ENCODE measurements around the gene SATB1. TPM values are rescaled to one million over a fixed set of nuclear protein-coding genes. Genes with fewer than 3 reads are reported as not detected.

Gene SATB1
- total RNA-seq, 4 donors from 2014 or later = 17.3 to 82.1 (median 51.9) TPM

GRCh38 chr3:18385706-18386105, 39.4 kb downstream of the SATB1 start:
- TF ChIP-seq, protein P1, sequence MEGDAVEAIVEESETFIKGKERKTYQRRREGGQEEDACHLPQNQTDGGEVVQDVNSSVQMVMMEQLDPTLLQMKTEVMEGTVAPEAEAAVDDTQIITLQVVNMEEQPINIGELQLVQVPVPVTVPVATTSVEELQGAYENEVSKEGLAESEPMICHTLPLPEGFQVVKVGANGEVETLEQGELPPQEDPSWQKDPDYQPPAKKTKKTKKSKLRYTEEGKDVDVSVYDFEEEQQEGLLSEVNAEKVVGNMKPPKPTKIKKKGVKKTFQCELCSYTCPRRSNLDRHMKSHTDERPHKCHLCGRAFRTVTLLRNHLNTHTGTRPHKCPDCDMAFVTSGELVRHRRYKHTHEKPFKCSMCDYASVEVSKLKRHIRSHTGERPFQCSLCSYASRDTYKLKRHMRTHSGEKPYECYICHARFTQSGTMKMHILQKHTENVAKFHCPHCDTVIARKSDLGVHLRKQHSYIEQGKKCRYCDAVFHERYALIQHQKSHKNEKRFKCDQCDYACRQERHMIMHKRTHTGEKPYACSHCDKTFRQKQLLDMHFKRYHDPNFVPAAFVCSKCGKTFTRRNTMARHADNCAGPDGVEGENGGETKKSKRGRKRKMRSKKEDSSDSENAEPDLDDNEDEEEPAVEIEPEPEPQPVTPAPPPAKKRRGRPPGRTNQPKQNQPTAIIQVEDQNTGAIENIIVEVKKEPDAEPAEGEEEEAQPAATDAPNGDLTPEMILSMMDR (IDR thresholded peaks at IDR 0.05) = no peak
- no peaks in the 10 kb centered on the region for H3K27me3 ChIP-seq
- H3K4me1 ChIP-seq = no peaks in the 10 kb centered on the region
- H3K4me3 ChIP-seq = no peak overlapping the region
- no peaks in the 10 kb centered on the region for H3K36me3 ChIP-seq
- intact Hi-C loops (cut with DNase I; ENCODE audit: low total_unique reads) = no loop called here
- DNase-seq = no peak
- no peaks in the 10 kb centered on the region for H3K9me3 ChIP-seq
- no peak overlapping the region for H3K27ac ChIP-seq

DNA sequence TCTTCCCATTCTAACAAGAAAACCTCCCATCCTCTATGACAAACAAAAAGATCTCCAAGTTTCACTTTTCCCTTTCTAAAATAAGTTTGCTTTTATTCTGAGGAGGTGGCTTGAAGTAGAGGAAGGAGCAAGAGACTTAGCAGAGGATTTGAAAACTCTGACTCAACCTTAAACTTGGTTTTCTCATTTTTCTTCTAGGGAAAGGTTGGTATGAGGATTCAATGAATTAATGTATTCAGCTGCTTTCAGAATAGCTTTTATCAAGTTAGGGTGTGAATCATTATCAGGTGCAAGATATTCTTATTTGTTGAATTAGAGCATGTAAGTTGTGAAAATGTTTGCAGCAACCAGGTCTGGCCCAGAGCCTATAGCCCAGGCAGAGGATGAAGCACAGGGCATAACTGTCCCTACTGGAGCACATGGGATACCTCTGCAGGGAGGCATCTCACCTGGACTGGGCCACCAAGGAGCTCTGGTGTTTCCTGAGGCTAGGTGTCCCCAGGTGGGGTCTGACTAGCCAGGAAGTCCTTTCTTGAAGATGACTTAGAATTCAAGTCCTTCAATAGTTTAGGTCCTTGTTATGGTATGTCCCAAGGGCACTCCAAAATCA, 42.3 kb downstream of the SATB1 start:
- intact Hi-C loops (cut with DNase I; ENCODE audit: low total_unique reads) = no loop called here
- TF ChIP-seq, protein P1 (IDR thresholded peaks at IDR 0.05) = no peak
- no peak for TF ChIP-seq POLR2A (IDR thresholded peaks at IDR 0.05)
- no peaks in the 10 kb centered on the region for H3K4me1 ChIP-seq
- H3K27ac ChIP-seq = no peak overlapping the region
- no peak for DNase-seq
- H3K4me3 ChIP-seq = no peak overlapping the region
- no peaks in the 10 kb centered on the region for H3K36me3 ChIP-seq
- H3K27me3 ChIP-seq = no peaks in the 10 kb centered on the region
- no peaks in the 10 kb centered on the region for H3K9me3 ChIP-seq

GRCh38 chr3:18379647-18380046, 45.5 kb downstream of the SATB1 start:
- intact Hi-C loops (cut with DNase I; ENCODE audit: low total_unique reads) = no loop called here
- H3K36me3 ChIP-seq = no peaks in the 10 kb centered on the region
- no peaks in the 10 kb centered on the region for H3K4me1 ChIP-seq
- no peak overlapping the region for H3K4me3 ChIP-seq
- no peaks in the 10 kb centered on the region for H3K27me3 ChIP-seq
- H3K27ac ChIP-seq = no peak overlapping the region
- no peak for DNase-seq
- no peaks in the 10 kb centered on the region for H3K9me3 ChIP-seq
- TF ChIP-seq, protein P1 (IDR thresholded peaks at IDR 0.05) = no peak
- TF ChIP-seq POLR2A (IDR thresholded peaks at IDR 0.05) = no peak

DNA sequence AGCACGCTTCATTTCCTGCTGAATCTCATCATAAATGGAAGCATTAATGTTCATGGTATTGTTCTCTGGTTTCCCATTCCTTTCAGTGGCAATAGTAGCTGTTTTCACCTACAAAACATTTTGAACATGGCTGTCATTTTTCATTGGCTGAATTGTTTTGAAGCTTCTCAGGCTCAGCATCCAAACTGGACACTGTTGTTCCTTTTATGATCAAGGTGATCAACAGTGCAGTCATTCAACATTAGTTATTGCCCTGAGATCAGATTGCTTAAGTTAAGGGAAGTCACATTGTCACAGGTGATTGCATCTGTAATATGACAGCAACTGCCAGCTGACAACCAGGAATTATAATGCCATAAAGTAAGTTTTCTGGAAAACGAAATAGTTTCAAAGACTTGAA, 46.9 kb downstream of the SATB1 start:
- TF ChIP-seq, protein P1 (IDR thresholded peaks at IDR 0.05) = no peak
- TF ChIP-seq POLR2A (IDR thresholded peaks at IDR 0.05) = no peak
- Histone ChIP-seq H3K36me3 (no peaks in the 10 kb centered on the region), H3K4me1 (no peaks in the 10 kb centered on the region), H3K9me3 (no peaks in the 10 kb centered on the region), H3K27ac (no peak overlapping the region), H3K4me3 (no peak overlapping the region), H3K27me3 (no peaks in the 10 kb centered on the region)
- intact Hi-C loops (cut with DNase I; ENCODE audit: low total_unique reads) = no loop called here
- no peak for DNase-seq

DNA sequence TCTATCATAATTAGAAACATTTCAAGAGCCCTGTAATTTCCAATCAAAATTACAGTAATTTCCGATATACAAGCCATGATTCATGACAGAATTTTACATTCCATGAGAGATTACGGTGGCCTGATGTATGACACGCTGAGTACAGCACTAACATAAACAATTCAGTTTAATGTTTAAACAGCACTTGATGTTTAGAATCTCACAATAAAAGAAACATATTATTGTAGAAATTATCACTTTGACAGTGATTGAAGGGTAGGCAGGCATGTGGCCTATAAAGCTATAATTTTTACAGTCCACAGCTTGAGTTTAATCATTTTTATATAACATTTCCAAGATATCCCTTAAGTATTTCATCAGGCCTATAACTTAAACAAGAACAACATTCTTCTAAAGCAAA, 48.5 kb downstream of the SATB1 start:
- TF ChIP-seq, protein P1 (IDR thresholded peaks at IDR 0.05) = no peak
- no peak for TF ChIP-seq POLR2A (IDR thresholded peaks at IDR 0.05)
- H3K4me3 ChIP-seq = no peak overlapping the region
- no peaks in the 10 kb centered on the region for H3K36me3 ChIP-seq

More for the DNA sequence above, 48.5 kb downstream of the SATB1 start:
- Histone ChIP-seq H3K27ac (no peak overlapping the region), H3K9me3 (no peaks in the 10 kb centered on the region), H3K27me3 (no peaks in the 10 kb centered on the region), H3K4me1 (no peaks in the 10 kb centered on the region)
- DNase-seq = no peak
- intact Hi-C loops (cut with DNase I; ENCODE audit: low total_unique reads) = no loop called here
